ENCODE results near the gene EFNB1.
"Not testable (repeated sequence)": the region's sequence is repeated elsewhere in the genome, so short reads cannot be mapped to it uniquely, and the experiment has no call there.

Gene EFNB1

DNA sequence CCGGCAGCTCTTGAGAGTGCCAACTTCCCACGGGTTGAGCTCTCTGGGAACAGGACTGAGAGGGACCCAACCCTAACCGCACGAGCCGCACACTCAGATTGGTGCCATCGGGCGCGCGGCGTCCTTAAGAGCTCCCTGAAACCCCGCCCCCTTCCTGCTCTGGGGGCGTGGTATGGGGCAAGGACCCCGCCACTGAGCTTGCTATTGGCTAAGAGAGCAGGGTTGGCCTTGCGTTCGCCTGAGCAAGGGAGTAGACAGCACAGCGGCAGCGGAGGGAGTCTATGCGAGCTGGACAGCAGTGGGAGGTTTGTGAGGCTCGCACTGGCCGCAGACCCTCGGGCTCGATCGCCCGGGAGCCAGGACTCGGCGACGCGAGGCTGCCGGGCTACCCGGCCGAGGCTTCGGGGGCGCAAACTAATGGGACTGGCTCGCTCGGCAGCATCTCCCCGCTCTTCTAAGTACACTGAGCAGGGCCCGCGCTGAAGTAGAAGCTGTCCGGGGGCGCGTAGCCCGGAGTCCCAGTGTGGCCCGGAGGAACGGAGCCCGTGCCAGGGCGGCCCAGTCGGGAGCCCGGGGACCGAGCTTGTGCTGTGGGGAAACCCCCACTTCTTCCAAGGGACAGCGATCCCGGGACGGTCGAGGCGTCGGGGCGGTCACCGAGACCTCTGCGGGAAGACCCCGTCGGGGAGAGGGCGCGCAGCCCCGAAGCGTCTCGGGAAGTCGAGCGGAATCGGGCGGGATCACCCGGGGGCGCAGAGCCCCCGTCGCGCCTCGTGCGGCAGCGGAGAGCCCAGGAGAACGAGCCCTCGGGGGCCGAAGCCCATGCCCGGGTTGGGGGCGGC is at the start of gene EFNB1:
TSS of gene EFNB1 (plus strand) at position 282 of the 842 bp plus-strand sequence. CDS start 756 bp downstream, outside the sequence.
- peak; percentile 92 for DNase-seq (ENCODE audit: low spot score)

DNA sequence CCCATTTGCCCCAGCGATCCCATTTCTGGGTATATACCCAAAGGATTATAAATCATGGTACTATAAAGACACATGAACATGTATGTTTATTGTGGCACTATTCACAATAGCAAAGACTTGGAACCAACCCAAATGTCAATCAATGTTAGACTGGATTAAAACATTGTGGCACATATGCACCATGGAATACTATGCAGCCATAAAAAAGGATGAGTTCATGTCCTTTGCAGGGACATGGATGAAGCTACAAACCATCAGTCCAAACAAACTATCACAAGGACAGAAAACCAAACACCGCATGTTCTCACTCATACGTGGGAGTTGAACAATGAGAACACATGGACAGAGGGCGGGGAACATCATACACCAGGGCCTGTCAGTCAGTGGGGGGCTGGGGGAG is 47.5 kb upstream of the EFNB1 start:
- DNase-seq (ENCODE audit: low spot score), result not testable (repeated sequence)

- no peak for DNase-seq (ENCODE audit: low spot score)
Measured at GRCh38 chrX:68784816-68785215, 44.0 kb upstream of the EFNB1 start.

GRCh38 chrX:68786581-68786980 is 42.2 kb upstream of the EFNB1 start:
- not testable (repeated sequence) for DNase-seq (ENCODE audit: low spot score)

- no peak for DNase-seq (ENCODE audit: low spot score)
Measured at GRCh38 chrX:68789966-68790365, 38.9 kb upstream of the EFNB1 start.

DNA sequence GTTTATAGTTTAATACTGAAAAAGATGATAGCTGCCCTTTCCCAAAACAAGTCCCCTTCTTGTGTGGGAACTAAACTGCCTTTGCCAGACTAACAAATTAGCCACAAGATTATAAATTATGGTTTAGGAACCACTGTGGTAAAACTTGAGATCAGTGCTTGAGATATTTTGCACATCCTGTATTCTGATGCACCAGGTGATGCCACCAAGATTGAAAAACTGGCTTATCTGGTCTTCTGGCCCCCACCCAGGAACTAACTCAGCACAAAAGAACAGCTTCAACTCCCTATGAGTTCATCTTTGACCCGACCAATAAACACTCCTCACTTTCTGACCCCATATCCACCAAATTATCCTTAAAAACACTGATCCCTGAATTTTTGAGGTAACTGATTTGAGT is 36.7 kb upstream of the EFNB1 start:
- DNase-seq (ENCODE audit: low spot score), result no peak

GRCh38 chrX:68794461-68794860 is 34.4 kb upstream of the EFNB1 start:
- DNase-seq (ENCODE audit: low spot score), result no peak

GRCh38 chrX:68795741-68796140 is 33.1 kb upstream of the EFNB1 start:
- no peak for DNase-seq (ENCODE audit: low spot score)

DNA sequence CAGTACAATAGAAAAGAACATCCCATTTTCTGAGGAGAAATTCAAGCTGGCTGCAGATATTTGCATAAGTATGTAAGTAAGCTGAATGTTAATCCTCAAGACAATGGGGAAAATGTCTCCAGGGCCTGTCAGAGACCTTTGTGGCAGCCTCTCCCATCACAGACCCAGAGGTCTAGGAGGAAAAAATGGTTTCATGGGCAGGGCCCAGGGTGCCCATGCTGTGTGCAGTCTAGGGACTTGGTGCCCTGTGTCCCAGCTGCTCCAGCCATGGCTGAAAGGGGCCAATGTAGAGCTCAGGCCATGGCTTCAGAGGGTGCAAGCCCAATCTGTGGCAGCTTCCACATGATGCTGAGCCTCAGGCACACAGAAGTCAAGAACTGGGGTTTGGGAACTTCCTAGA is 30.4 kb upstream of the EFNB1 start:
- not testable (repeated sequence) for DNase-seq (ENCODE audit: low spot score)

DNA sequence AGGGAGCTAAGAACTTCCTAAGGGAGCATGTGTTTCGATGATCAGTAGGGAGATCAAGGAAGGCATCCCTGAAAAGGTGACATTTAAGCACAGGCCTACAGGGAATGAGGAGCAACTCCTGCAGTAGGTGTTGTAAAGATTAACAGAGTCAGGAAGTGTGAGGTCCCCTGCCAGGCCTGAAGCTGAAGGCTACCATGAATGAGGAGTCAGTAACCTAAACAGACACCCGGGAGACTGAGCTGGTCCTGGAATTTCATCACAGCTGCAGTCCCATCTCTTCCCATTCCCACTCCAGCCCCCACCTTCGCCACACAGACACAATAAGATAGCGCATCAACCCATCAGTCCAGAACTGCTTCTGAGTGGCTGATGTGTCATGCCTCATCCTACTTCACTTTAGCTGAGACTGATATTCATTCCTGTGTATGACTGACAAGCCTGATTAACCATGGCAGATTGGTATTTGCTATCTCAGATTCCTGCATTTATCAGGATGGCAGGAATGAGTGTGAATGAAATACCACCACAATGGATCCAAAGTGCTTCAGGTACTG is 27.0 kb upstream of the EFNB1 start:
- DNase-seq (ENCODE audit: low spot score), result no peak

GRCh38 chrX:68807818-68808217 is 21.0 kb upstream of the EFNB1 start:
- DNase-seq (ENCODE audit: low spot score), result no peak

DNA sequence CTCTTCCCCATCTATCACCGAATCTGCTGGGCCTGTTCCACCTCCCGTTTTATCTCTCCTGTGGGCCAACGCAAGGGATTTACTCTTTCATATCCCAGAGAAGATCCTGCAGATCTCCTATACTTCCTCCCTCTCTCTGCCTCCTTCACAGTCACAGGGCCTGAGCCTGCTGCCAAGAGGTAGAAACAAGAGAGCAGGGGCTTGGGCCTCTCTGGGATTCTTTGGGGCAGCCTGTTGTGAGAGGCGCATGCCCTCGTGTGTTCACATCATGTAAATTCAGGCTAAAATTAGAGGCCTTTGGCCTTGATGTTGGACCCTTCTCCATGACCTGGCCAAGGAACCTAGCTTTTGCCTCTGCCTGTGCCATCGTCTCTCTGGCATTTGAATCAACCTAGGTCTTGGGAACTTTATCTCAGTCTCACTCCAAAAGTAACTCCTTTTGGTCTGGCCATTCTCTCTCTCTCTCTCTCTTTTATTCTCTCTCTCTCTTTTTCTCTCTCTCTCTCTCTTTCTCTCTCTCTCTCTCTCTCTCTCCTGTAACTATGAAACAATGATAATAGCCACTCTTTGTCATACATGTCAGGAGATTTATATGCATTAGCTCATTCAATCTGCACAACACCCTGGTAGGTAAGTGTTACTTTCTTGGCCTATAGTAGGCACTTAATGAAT is 20.0 kb upstream of the EFNB1 start:
- DNase-seq (ENCODE audit: low spot score), result no peak

GRCh38 chrX:68820476-68821110 is 8.2 kb upstream of the EFNB1 start:
- DNase-seq (ENCODE audit: low spot score), result no peak

- DNase-seq (ENCODE audit: low spot score), result no peak
Measured at GRCh38 chrX:68821616-68822015, 7.2 kb upstream of the EFNB1 start.

GRCh38 chrX:68822641-68823410 is 6.0 kb upstream of the EFNB1 start:
- DNase-seq (ENCODE audit: low spot score), result no peak

GRCh38 chrX:68823413-68824151 is 5.2 kb upstream of the EFNB1 start:
- no peak for DNase-seq (ENCODE audit: low spot score)

GRCh38 chrX:68824152-68824433 is 4.7 kb upstream of the EFNB1 start:
- no peak for DNase-seq (ENCODE audit: low spot score)

- no peak for DNase-seq (ENCODE audit: low spot score)
Measured at GRCh38 chrX:68824565-68825125, 4.2 kb upstream of the EFNB1 start.

- no peak for DNase-seq (ENCODE audit: low spot score)
Measured at GRCh38 chrX:68826113-68826980, 2.5 kb upstream of the EFNB1 start.

DNA sequence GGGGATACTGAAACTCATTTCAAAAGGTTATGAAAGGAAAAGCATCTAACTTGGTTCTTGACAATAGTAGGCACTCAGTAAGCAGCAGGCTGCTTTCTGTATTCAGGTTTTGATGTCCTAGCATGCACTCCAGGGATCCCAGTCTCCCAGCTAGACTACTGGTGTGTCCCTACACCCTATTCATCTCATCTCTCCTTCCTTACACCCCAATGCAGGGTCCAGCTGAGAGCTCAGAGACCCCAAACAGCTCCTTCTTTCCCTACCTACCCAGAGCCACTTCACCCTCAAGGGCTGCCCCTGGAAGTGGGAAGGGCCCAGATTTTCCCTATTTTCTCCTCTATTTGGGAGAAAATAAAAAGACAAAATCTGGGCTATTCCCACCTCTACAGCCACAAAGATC is 1.6 kb upstream of the EFNB1 start:
- no peak for DNase-seq (ENCODE audit: low spot score)

All from globus pallidus (tissue), 1 donor.